H9 (cell line): Measurements from ENCODE around the gene PCA3. TPM values are rescaled to one million over a fixed set of nuclear protein-coding genes. Genes with fewer than 3 reads are reported as not detected.

Experiments
- DNase-seq: peaks from one replicate; pipeline ENCODE4 v3.0.0-alpha.2; 2017
- H2AFZ ChIP-seq: one replicate; pipeline ENCODE4 v1.6.1; 2013; ENCODE audit warnings: mild to moderate bottlenecking, low read length, control low read depth, moderate library complexity
- H2AK5ac ChIP-seq: 2 replicates; pipeline ENCODE4 v1.6.1; 2013; ENCODE audit warnings: low read length, control low read depth, mixed read lengths; ENCODE audit not compliant: insufficient read length
- H2BK120ac ChIP-seq: one replicate; pipeline ENCODE4 v1.6.1; 2013; ENCODE audit warnings: low read depth, mild to moderate bottlenecking, low read length, control low read depth, inconsistent platforms; ENCODE audit not compliant: poor library complexity, severe bottlenecking
- H2BK12ac ChIP-seq: 2 replicates; pipeline ENCODE4 v1.6.1; 2013; ENCODE audit warnings: low read length, control low read depth, mixed read lengths, low read depth; ENCODE audit not compliant: insufficient read length
- H2BK15ac ChIP-seq: 2 replicates; pipeline ENCODE4 v1.6.1; 2013; ENCODE audit warnings: low read depth, low read length, control low read depth
- H2BK20ac ChIP-seq: one replicate; pipeline ENCODE4 v1.6.1; 2013; ENCODE audit warnings: low read depth, mild to moderate bottlenecking, low read length, control low read depth, inconsistent platforms; ENCODE audit not compliant: poor library complexity, severe bottlenecking
- H2BK5ac ChIP-seq: 2 replicates; pipeline ENCODE4 v1.6.1; 2013; ENCODE audit warnings: low read length, control low read depth, mixed read lengths; ENCODE audit not compliant: insufficient read length
- H3K14ac ChIP-seq: 2 replicates; pipeline ENCODE4 v1.6.1; 2013; ENCODE audit warnings: low read length, control low read depth; ENCODE audit not compliant: insufficient read depth
- H3K18ac ChIP-seq: 2 replicates; pipeline ENCODE4 v1.6.1; 2013; ENCODE audit warnings: low read depth, mild to moderate bottlenecking, mixed read lengths, low read length, control low read depth; ENCODE audit not compliant: insufficient read length
- H3K23ac ChIP-seq: 2 replicates; pipeline ENCODE4 v1.6.1; 2013; ENCODE audit warnings: low read length, control low read depth, mixed read lengths, low read depth; ENCODE audit not compliant: insufficient read length
- H3K23me2 ChIP-seq: 2 replicates; pipeline ENCODE4 v1.6.1; 2013; ENCODE audit warnings: low read depth, mild to moderate bottlenecking, mixed read lengths, low read length, control low read depth; ENCODE audit not compliant: insufficient read length, poor library complexity, severe bottlenecking
- H3K27ac ChIP-seq: 2 replicates; pipeline ENCODE4 v1.5.1; 2013; ENCODE audit warnings: low read length, control low read depth, mixed read lengths, low read depth; ENCODE audit not compliant: insufficient read length
- H3K27me3 ChIP-seq: 2 replicates; pipeline ENCODE4 v1.6.1; 2013; ENCODE audit warnings: low read length, control low read depth, inconsistent platforms; ENCODE audit not compliant: insufficient read depth
- H3K4ac ChIP-seq: 2 replicates; pipeline ENCODE4 v1.6.1; 2013; ENCODE audit warnings: low read depth, mild to moderate bottlenecking, control low read depth, inconsistent platforms, low read length, moderate library complexity
- H3K4me1 ChIP-seq: 2 replicates; pipeline ENCODE4 v1.6.1; 2013; ENCODE audit warnings: low read length, control low read depth, inconsistent platforms; ENCODE audit not compliant: insufficient read depth
- H3K4me2 ChIP-seq: 2 replicates; pipeline ENCODE4 v1.6.1; 2013; ENCODE audit warnings: low read length, control low read depth, mixed read lengths; ENCODE audit not compliant: insufficient read length, insufficient read depth
- H3K56ac ChIP-seq: 2 replicates; pipeline ENCODE4 v1.6.1; 2013; ENCODE audit warnings: low read depth, mild to moderate bottlenecking, mixed read lengths, low read length, control low read depth; ENCODE audit not compliant: insufficient read length
- H3K79me1 ChIP-seq: 2 replicates; pipeline ENCODE4 v1.6.1; 2013; ENCODE audit warnings: low read depth, mild to moderate bottlenecking, moderate library complexity, low read length, control low read depth, inconsistent platforms; ENCODE audit not compliant: insufficient read depth, poor library complexity, severe bottlenecking
- H3K79me2 ChIP-seq: 2 replicates; pipeline ENCODE4 v1.6.1; 2013; ENCODE audit warnings: low read length, control low read depth, inconsistent platforms; ENCODE audit not compliant: insufficient read depth
- H3K9ac ChIP-seq: 2 replicates; pipeline ENCODE4 v1.6.1; 2013; ENCODE audit warnings: low read length, control low read depth, mixed read lengths; ENCODE audit not compliant: insufficient read length; ENCODE audit errors: extremely low read depth
- H3K9me3 ChIP-seq: one replicate; pipeline ENCODE4 v1.6.1; 2013; ENCODE audit warnings: low read depth, low read length, inconsistent platforms; ENCODE audit not compliant: control insufficient read depth
- H3T11ph ChIP-seq: one replicate; pipeline ENCODE4 v1.6.1; 2013; ENCODE audit warnings: mild to moderate bottlenecking, low read length, control low read depth, inconsistent platforms
- H4K20me1 ChIP-seq: one replicate; pipeline ENCODE4 v1.6.1; 2013; ENCODE audit not compliant: control insufficient read depth, insufficient read length, insufficient read depth
- H4K5ac ChIP-seq: 2 replicates; pipeline ENCODE4 v1.6.1; 2013; ENCODE audit warnings: low read depth, mild to moderate bottlenecking, mixed read lengths, low read length, control low read depth; ENCODE audit not compliant: insufficient read length
- H4K8ac ChIP-seq: replicated peaks from 2 replicates; pipeline ENCODE4 v1.6.1; 2013; ENCODE audit warnings: low read length, control low read depth, mixed read lengths, low read depth; ENCODE audit not compliant: insufficient read length
- H4K91ac ChIP-seq: 2 replicates; pipeline ENCODE4 v1.6.1; 2013; ENCODE audit warnings: low read depth, mild to moderate bottlenecking, moderate library complexity, mixed read lengths, low read length, control low read depth; ENCODE audit not compliant: insufficient read length
- H3K27ac Mint-ChIP-seq, 3 experiments: 2 replicates in 2 of 3; 3 replicates in 1 of 3; pipeline ENCODE4 v1.8.0; 2020 to 2021; ENCODE audit warnings: mixed read lengths in 3 of 3, mild to moderate bottlenecking in 1 of 3, moderate library complexity in 1 of 3
- H3K27me3 Mint-ChIP-seq: 2 replicates; pipeline ENCODE4 v1.8.0; 2021; ENCODE audit warnings: low read depth, mild to moderate bottlenecking, moderate library complexity, mixed read lengths
- H3K36me3 Mint-ChIP-seq, 3 experiments: 2 replicates in 2 of 3; 3 replicates in 1 of 3; pipeline ENCODE4 v1.8.0; 2020 to 2021; ENCODE audit warnings: low read depth in 3 of 3, mixed read lengths in 3 of 3; ENCODE audit not compliant: insufficient read depth in 1 of 3
- H3K4me1 Mint-ChIP-seq, 2 experiments: 2 replicates each; pipeline ENCODE4 v1.8.0; 2020; ENCODE audit warnings: mixed read lengths in 2 of 2
- H3K4me3 Mint-ChIP-seq, 2 experiments: 2 replicates in 1 of 2; 3 replicates in 1 of 2; pipeline ENCODE4 v1.8.0; 2020 to 2021; ENCODE audit warnings: mild to moderate bottlenecking in 2 of 2, mixed read lengths in 2 of 2, moderate library complexity in 1 of 2
- H3K9me3 Mint-ChIP-seq, 2 experiments: 2 replicates in 1 of 2; 3 replicates in 1 of 2; pipeline ENCODE4 v1.8.0; 2020; ENCODE audit warnings: mild to moderate bottlenecking in 2 of 2, mixed read lengths in 2 of 2, moderate library complexity in 1 of 2
- CTCF ChIP-seq: fragments of 200-600 bp; sonication (generic); conservative IDR thresholded peaks from 3 replicates; pipeline ENCODE4 v1.8.0; 2021; ENCODE audit warnings: antibody characterized with exemption, mild to moderate bottlenecking
- WGBS: extraction: QIAGEN DNeasy Blood & Tissue Kit; methylation state at CpG from one replicate; pipeline ENCODE4 v1.1.7; 2013; ENCODE audit warnings: missing lambda C conversion rate, low lambda C conversion rate, mixed read lengths; ENCODE audit not compliant: insufficient read length; ENCODE audit errors: extremely low coverage; 5-methylcytosine and 5-hydroxymethylcytosine counted together
- total RNA-seq: library from RNA; stranded (reverse); gene quantifications from 2 replicates; pipeline ENCODE4 v1.2.1, GENCODE V29; 2021

The PCA3 gene
- total RNA-seq, 1 experiment from 2014 or later = not detected

- no peak overlapping the region for H4K8ac ChIP-seq
- H2BK15ac ChIP-seq = no peak overlapping the region
- no peak overlapping the region for H3T11ph ChIP-seq
- no peaks in the 10 kb centered on the region for H3K27me3 Mint-ChIP-seq
- no peak overlapping the region for H3K27ac ChIP-seq
- H2BK5ac ChIP-seq = no peak overlapping the region
- H2BK12ac ChIP-seq = no peak overlapping the region
- no peak overlapping the region for H2BK120ac ChIP-seq
- no CpG with 5 or more reads among the region's 7 CpGs for WGBS
- no peak overlapping the region for H3K56ac ChIP-seq
- no peak overlapping the region for H3K14ac ChIP-seq
- H3K4ac ChIP-seq = no peak overlapping the region
- H3K23me2 ChIP-seq = no peaks in the 10 kb centered on the region
- H3K4me1 Mint-ChIP-seq = peaks cover 21% of the 10 kb centered on the region in 2 experiments
- H2AFZ ChIP-seq = no peak overlapping the region
- no peaks in the 10 kb centered on the region for H3K27me3 ChIP-seq
- no peak overlapping the region for H3K18ac ChIP-seq
- H3K9me3 ChIP-seq = no peaks in the 10 kb centered on the region
- peaks cover 0 to 3% (median 1%) of the 10 kb centered on the region in 3 experiments; a peak in 1 of 7 replicates for H3K36me3 Mint-ChIP-seq
- H3K9me3 Mint-ChIP-seq = no peaks in the 10 kb centered on the region
- no peak overlapping the region for H3K4me3 Mint-ChIP-seq
- H3K27ac Mint-ChIP-seq = no peak overlapping the region
- no peak overlapping the region for H2BK20ac ChIP-seq
- H3K4me2 ChIP-seq = no peak overlapping the region
- H3K79me1 ChIP-seq = no peaks in the 10 kb centered on the region
- no peak for DNase-seq
- no peaks in the 10 kb centered on the region for H3K79me2 ChIP-seq
- H3K23ac ChIP-seq = no peak overlapping the region
- H4K91ac ChIP-seq = no peak overlapping the region
- no peak for TF ChIP-seq CTCF
- no peak overlapping the region for H3K9ac ChIP-seq
- H4K20me1 ChIP-seq = no peaks in the 10 kb centered on the region
- peaks cover 8% of the 10 kb centered on the region; the same call in 1 of the 2 replicates for H3K4me1 ChIP-seq
- H2AK5ac ChIP-seq = no peak overlapping the region
- H4K5ac ChIP-seq = no peak overlapping the region
Observed at GRCh38 chr9:76803762-76804161, 39.5 kb downstream of the PCA3 start.
